Motor neuron (in vitro differentiated cells): Measurements from ENCODE around the gene TMEM242. TPM values are rescaled to one million over a fixed set of nuclear protein-coding genes. Genes with fewer than 3 reads are reported as not detected.

Source experiments
- ATAC-seq, 8 experiments: fragments of 200-7000 bp; cut with Tn5 transposase; replicated peaks in 6 of 8; 2 replicates each; pipeline ENCODE4 v1.8.0; 2021; ENCODE audit warnings: mild to moderate bottlenecking in 8 of 8, moderate library complexity in 8 of 8
- H3K27ac ChIP-seq, 2 donors: fragments of 250-450 bp; sonication (Bioruptor Pico); 2 replicates each; pipeline ENCODE4 v1.9.0; 2021; ENCODE audit warnings: antibody characterized with exemption in 2 of 2, mild to moderate bottlenecking in 2 of 2, moderate library complexity in 1 of 2
- H3K4me1 ChIP-seq, 2 donors: fragments of 250-450 bp; sonication (Bioruptor Pico); replicated peaks in 1 of 2; 2 replicates each; pipeline ENCODE4 v1.6.1; 2021; ENCODE audit warnings: antibody characterized with exemption in 2 of 2, mild to moderate bottlenecking in 2 of 2, moderate library complexity in 1 of 2
- H3K4me3 ChIP-seq, 5 donors: fragments of 250-450 bp; sonication (Bioruptor Pico); 2 replicates each; pipeline ENCODE4 v1.9.0; 2021; ENCODE audit warnings: antibody characterized with exemption in 5 of 5, mild to moderate bottlenecking in 5 of 5, moderate library complexity in 4 of 5
- WGBS, 10 experiments: fragments of 450-650 bp; shearing (Covaris generic); methylation state at CpG; one replicate each; pipeline ENCODE4 v1.0.0; 2022; 5-methylcytosine and 5-hydroxymethylcytosine counted together
- in situ Hi-C, 9 experiments: fragments of 400-800 bp; cut with MboI; loops; one replicate each; pipeline ENCODE4 v1.15.0; 2021; ENCODE audit warnings: low sequenced_read_pairs in 9 of 9, low pct_unique_long_range_greater_than_20kb in 2 of 9; ENCODE audit not compliant: unreplicated experiment in 9 of 9
- total RNA-seq, 8 experiments: library from RNA; unstranded; fragments of 300-600 nt; gene quantifications; 2 replicates each; pipeline versions ENCODE4 v1.2.3 to v1.2.4, GENCODE V29; 2022

TMEM242 gene
- total RNA-seq, 8 experiments from 2014 or later, result 9.6 to 16.9 (median 11.5) TPM

DNA sequence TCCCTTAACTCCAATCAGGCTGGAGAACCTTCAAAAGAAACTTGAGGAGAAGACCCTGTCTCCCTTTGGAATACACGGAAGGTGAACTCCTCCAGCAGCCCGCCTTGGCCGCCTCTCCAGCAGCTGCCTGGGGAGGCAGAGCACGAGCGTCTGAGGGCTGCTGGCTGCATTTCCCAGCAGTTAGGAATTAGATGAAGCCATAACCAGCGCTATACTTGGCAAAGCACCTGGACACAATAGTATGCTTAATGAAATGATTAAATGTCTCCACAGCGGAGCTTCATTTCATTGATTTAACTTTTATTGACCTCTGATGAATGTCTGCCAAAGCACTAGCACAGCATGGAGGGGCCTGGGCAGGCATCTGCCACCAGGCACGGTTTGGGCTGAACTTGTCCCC, 73.5 kb downstream of the TMEM242 start:
- H3K4me3 ChIP-seq, result no peak overlapping the region
- 13 to 95% (median 75%) methylated on average over 1 to 8 of the region's 8 CpGs; no CpG with 5 or more reads in 1 of the 10 experiments for WGBS, 10 experiments
- ATAC-seq, result peak in 5 of 8 experiments; percentile 27 to 70 (median 47)
- in situ Hi-C loops, result loop anchor here in 1 of 9 experiments (25.0 kb wide), 1 partner anchor 213 kb away; no protein-coding TSS in a partner anchor
- H3K27ac ChIP-seq, result no peak overlapping the region
- H3K4me1 ChIP-seq, result peaks cover 21 to 34% of the 10 kb centered on the region in 2 donors

DNA sequence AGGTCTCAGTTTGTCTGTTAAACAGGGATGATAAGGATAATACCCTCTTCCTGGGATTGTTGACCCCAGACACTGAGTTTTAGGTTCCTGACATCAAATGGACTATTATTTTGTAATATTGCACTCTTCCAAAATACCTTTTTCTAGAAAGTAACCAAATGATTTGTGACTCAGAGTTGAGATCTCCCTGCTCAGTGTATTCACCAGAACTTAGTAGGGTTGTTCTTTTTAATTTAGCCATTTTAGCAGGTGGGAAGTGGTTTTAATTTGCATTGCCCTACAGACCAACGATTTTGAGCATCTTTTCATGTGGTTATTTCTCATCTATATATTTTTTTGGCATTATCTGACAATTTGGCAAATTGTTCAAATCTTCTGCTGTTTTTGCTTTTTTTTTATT, 75.1 kb downstream of the TMEM242 start:
- WGBS, 10 experiments, result 13 to 63% (median 36%) methylated on average over 1 of the region's 1 CpG; no CpG with 5 or more reads in 1 of the 10 experiments
- Histone ChIP-seq H3K4me1 (peaks cover 21 to 42% of the 10 kb centered on the region in 2 donors), H3K4me3 (no peak overlapping the region), H3K27ac (no peak overlapping the region)
- no peak for ATAC-seq
- in situ Hi-C loops, result no loop called here

DNA sequence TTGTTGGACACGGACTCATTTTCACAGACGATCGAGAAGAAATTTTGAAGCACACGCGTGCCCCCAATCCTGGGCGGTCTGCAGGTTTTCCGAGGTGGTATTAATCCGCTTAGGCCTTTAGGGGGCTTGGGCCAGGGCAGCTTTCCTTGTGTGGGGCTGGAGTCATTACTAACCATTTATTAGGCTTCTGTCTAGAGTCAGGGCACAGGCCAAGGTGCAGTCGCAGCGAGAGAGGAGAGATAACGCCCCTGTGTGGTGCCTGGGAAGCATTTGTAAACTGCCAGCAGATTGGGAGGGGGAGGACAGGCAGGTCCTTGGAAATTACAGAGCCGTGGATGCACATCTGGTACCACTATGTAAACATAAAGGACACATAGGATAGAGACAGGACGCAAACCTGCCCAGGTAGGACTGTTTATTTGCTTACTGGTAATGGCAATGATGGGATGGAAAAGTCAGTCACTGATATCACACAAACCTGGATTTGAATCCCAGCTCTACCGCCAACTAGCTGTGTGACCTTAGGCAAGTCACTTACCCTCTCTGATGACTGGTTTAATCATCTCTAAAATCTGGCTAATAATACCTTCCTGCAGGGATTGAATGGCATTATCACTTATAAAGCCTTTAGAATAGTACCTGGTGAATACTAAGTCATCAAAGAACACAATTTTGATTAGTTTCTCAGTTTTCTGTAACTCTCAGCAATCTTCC, 76.4 kb downstream of the TMEM242 start:
- Histone ChIP-seq H3K27ac (no peak overlapping the region), H3K4me3 (no peak overlapping the region), H3K4me1 (peaks cover 21 to 38% of the 10 kb centered on the region in 2 donors)
- in situ Hi-C loops, result no loop called here
- ATAC-seq, result no peak
- 20 to 96% (median 83%) methylated on average over 1 to 14 of the region's 14 CpGs for WGBS, 10 experiments

DNA sequence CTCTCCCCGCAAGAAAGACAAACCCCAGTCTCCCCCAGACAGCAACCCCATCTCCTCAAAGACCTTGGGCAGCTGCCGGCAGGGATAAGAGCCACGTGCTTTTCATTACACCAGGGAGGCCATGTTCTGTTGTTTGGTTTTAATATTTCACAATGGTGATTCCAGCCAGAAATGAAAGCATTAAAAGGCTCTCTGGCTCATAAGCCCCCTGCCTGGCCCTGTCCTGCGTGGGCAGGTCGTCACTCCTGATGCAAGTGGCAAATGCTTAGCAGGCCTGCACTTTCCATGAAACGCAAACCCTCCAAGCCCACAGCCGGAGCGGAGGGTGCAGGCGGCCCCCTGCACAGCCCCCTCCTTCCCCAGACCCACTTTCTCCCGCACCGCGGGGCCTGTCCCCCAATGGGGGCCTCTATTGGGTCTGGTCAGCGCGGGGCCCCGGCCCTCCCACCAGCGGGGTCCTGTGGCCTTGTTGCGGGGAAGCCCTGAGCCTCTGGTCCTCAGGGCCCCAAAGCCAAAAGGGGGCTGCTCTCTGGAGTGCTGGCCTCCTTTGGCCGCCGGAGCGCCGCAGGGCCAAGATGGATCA, 77.2 kb downstream of the TMEM242 start:
- ATAC-seq, result peak in 2 of 8 experiments; percentile 11 to 16
- Histone ChIP-seq H3K4me3 (no peak overlapping the region), H3K27ac (no peak overlapping the region), H3K4me1 (peaks cover 21 to 35% of the 10 kb centered on the region in 2 donors)
- 60 to 100% (median 87%) methylated on average over 1 to 5 of the region's 21 CpGs; no CpG with 5 or more reads in 5 of the 10 experiments for WGBS, 10 experiments
- in situ Hi-C loops, result no loop called here

DNA sequence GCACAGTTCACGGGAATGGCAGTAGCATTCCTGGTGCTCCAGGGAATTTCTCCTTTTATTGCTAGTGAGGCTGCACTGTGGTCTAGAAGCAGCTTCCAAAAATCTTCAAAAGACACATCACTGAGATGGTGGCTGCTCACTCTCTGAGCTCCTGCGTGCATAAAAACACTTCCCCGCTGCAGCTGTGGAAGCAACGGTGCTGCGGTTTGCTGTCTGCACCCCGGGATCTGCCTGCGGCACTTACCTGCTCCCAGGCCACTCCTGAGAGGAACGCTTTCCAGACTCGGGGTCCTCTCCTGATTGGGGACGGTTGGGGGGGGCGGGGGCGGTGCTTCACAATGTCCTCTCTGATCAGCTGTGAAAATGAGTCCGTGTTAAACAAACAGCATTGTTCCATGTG, 77.9 kb downstream of the TMEM242 start:
- in situ Hi-C loops, result no loop called here
- no peak overlapping the region for H3K27ac ChIP-seq

DNA sequence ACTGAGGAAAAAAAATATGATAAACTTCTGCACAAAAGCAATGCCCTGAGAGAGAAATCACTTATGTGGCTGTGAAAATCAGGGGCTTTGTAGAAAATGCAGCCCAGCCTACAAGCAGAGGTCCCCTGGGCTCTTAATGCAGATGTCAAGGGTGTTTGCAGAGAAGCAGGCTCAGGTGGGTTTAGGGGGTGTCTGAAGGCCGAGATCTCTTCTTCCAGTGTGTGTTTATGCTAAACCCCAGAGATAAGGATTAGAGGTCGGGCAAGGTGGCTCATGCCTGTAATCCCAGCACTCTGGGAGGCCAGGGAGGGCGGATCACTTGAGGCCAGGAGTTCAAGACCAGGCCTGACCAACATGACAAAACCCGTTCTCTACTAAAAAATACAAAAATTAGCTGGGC, 78.5 kb downstream of the TMEM242 start:
- H3K4me1 ChIP-seq, result peaks cover 27 to 42% of the 10 kb centered on the region in 2 donors
- 67 to 100% (median 73%) methylated on average over 1 to 2 of the region's 4 CpGs; no CpG with 5 or more reads in 4 of the 10 experiments for whole genome bisulfite sequencing, 10 experiments
- H3K4me3 ChIP-seq, result no peak overlapping the region
- H3K27ac ChIP-seq, result no peak overlapping the region
- ATAC-seq, result no peak
- in situ Hi-C loops, result no loop called here

More for the DNA sequence above, 77.9 kb downstream of the TMEM242 start:
- no peak overlapping the region for H3K4me3 ChIP-seq
- peaks cover 24 to 40% of the 10 kb centered on the region in 2 donors for H3K4me1 ChIP-seq
- ATAC-seq, result no peak
- 20 to 90% (median 44%) methylated on average over 1 to 5 of the region's 13 CpGs; no CpG with 5 or more reads in 7 of the 10 experiments for WGBS, 10 experiments

- Histone ChIP-seq H3K4me1 (peaks cover 29 to 42% of the 10 kb centered on the region in 2 donors), H3K27ac (no peak overlapping the region), H3K4me3 (no peak overlapping the region)
- in situ Hi-C loops, result no loop called here
- WGBS, 10 experiments, result 0 to 62% methylated on average over 1 of the region's 4 CpGs; no CpG with 5 or more reads in 8 of the 10 experiments
- peak in 3 of 8 experiments; percentile 7 to 39 (median 10) for ATAC-seq
These were observed 79.1 kb downstream of the TMEM242 start for GRCh38 chr6:157244175-157244574.

DNA sequence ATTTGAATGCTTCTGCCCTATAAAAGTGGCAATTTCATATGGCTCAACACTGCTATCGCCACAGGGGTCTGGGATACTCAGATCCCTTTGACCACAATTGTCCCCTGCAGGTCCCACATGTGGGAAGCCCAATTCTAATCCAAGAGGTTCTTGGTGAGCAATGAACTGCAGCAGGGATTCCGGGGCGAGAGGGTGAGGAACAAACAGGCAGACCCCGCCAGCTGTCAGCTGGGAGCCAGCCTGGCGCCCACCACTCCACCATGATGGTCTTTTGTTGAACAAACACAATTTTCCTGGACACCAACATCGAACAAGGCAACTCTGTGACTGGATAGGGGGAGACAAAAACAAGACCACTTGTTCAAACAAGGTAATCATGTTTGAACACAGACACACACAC, 80.5 kb downstream of the TMEM242 start:
- peaks cover 29 to 44% of the 10 kb centered on the region in 2 donors for H3K4me1 ChIP-seq
- in situ Hi-C loops, result no loop called here
- no peak for ATAC-seq
- no peak overlapping the region for H3K4me3 ChIP-seq
- no peak overlapping the region for H3K27ac ChIP-seq
- 45 to 100% (median 90%) methylated on average over 1 to 5 of the region's 6 CpGs; no CpG with 5 or more reads in 2 of the 10 experiments for WGBS, 10 experiments

- Histone ChIP-seq H3K4me1 (peaks cover 27 to 49% of the 10 kb centered on the region in 2 donors), H3K4me3 (no peak overlapping the region), H3K27ac (peak overlapping the region; percentile 69 to 78)
- in situ Hi-C loops, result no loop called here
- ATAC-seq, result no peak
- 62 to 100% (median 98%) methylated on average over 1 to 6 of the region's 10 CpGs; no CpG with 5 or more reads in 6 of the 10 experiments for WGBS, 10 experiments
These were observed 82.4 kb downstream of the TMEM242 start for GRCh38 chr6:157240960-157241311.

DNA sequence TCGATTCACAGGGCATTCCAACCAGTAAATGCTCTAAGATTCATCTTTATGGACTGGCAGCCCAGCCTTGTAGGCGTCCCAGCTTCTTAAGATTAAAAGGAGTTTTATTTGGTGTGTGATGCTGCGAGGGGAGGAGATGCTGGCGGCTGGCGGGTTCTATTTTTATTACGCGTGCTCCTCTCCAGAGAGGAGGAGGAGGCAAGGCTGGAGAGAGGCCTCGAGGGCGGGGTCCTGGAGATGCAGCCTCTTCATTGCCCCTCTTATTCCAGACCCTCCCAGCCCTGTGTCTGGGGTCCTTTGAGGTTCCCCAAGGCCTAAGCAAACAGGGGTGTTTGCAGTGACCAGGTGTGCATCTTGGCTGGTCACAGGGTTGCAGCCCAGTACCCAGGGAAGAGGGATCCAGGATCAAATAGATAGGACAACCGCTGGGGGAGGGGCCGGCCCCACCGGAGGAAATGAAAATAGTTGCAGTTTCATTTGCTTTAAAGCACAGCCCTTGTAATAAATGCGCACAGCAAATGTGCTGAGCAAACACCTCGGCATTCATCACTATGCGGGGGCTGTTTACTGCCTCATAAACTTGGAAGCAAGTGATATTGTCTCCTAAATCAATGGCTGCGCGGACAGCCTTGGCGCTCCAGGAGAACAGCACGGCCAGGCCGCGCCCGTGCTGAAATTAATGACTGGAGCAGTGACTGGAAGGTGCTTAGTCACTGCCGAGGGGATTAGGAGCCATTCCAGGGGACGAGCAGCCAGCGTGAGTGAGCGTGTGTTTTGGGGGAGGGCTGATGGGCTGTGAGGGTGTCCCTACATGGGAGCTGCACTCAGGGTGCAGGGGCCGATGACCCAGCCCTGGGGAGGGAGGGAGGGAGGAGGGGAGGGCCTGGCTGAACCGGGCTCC, 83.0 kb downstream of the TMEM242 start:
- in situ Hi-C loops, result no loop called here
- Histone ChIP-seq H3K4me3 (peak overlapping the region in 2 of 5 donors; percentile 0 to 14), H3K4me1 (peaks cover 25 to 47% of the 10 kb centered on the region in 2 donors), H3K27ac (peak overlapping the region; percentile 69 to 78)
- peak; percentile 68 to 91 (median 84) for ATAC-seq
- 0 to 44% (median 20%) methylated on average over 1 to 16 of the region's 28 CpGs; no CpG with 5 or more reads in 4 of the 10 experiments for WGBS, 10 experiments

DNA sequence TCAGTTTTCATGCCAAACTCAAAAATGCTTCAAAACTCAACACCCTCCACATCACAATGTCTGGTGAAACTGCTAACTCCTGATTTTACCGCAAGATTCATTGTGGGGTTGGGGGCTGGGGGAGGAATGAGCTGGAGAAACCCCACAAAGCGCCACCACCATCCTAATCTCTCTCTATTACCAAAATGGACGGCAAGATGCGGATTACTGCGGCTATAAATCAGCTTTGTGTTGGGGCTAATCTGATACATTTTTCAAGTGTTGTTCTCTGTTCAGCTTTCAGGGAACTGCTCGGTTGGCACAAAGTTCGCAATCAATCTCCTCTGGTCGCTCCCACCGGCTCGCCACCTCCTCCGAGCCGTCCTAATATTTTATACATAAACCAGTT, 83.7 kb downstream of the TMEM242 start:
- H3K4me3 ChIP-seq, result no peak overlapping the region
- no peak for ATAC-seq
- in situ Hi-C loops, result no loop called here
- peak overlapping the region; percentile 57 to 58 for H3K27ac ChIP-seq
- 22 to 85% (median 65%) methylated on average over 3 to 12 of the region's 12 CpGs; no CpG with 5 or more reads in 4 of the 10 experiments for WGBS, 10 experiments
- peaks cover 25 to 42% of the 10 kb centered on the region in 2 donors for H3K4me1 ChIP-seq
